Measurements from ENCODE around the gene RELA. TPM values are rescaled to one million over a fixed set of nuclear protein-coding genes. Genes with fewer than 3 reads are reported as not detected.

The RELA gene
- total and polyA plus RNA-seq, 2 experiments from 2014 or later: 18.5 to 22.8 TPM

DNA sequence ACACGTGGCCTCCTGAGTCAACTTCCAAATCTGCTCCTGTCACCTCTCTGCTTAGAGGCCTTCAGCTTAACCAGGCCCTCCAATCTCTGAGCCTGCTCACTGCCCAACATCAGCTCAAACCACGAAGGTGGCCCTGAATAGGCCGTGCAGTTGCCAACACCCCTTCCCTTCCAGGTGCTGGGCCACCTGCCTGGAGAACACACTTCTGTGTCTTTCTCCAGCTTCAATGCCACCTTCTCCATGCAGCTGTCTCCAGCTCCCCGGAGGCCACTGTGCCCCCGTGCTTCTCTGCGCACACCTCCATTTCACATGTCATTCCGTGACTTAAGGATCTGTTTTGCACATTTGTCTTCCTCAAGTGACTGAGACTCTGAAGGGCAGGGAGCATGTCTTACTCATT, 5.3 kb downstream of the RELA start (continued):
- TF ChIP-seq, protein P1, sequence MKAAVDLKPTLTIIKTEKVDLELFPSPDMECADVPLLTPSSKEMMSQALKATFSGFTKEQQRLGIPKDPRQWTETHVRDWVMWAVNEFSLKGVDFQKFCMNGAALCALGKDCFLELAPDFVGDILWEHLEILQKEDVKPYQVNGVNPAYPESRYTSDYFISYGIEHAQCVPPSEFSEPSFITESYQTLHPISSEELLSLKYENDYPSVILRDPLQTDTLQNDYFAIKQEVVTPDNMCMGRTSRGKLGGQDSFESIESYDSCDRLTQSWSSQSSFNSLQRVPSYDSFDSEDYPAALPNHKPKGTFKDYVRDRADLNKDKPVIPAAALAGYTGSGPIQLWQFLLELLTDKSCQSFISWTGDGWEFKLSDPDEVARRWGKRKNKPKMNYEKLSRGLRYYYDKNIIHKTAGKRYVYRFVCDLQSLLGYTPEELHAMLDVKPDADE (IDR thresholded peaks at IDR 0.05): no peak
- TF ChIP-seq EZH2phosphoT487 (IDR thresholded peaks at IDR 0.05; ENCODE audit: unreplicated experiment): no peak

DNA sequence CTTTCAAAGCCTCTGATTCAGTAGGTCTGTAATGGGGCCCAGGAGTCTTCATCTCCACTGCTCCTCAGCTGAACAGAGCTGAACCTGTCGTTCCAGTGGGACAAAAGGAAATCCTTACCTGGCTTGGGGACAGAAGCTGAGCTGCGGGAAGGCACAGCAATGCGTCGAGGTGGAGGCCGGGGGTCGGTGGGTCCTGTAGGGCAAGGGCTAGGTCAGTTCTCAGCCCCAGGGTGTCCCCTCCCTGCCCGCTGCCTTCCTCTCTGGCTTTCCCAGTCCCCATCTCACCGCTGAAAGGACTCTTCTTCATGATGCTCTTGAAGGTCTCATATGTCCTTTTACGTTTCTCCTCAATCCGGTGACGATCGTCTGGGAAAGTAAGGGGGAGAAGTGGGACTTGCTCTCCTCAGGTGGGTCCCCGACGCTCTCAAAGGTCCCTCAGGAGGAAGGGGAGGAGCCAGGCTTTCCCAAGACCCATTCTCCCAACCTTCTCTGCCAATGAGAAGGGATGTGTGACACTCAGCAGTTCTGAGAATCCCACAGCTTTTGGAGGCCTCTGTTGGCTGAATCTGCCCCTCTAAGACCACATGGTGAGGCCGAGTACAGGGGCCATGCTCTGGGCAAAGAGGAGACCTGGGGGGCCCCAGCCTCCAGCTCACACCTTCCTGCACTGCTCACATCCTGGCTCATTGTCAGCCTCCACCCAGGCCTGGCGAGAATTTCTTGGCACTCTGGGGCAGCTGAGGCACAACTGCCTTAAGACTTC, 7.0 kb downstream of the RELA start:
- H3K36me3 Mint-ChIP-seq (ENCODE audit: low read depth): peaks cover 67% of the 10 kb centered on the region
- H3K36me3 ChIP-seq (ENCODE audit: insufficient read depth): peaks cover 20% of the 10 kb centered on the region; the same call in 1 of the 2 replicates

More for the DNA sequence above, 7.0 kb downstream of the RELA start:
- DNase-seq (ENCODE audit: low spot score) (no peak), ATAC-seq (no peak)
- Histone ChIP-seq H3K79me2 (replicated peaks; ENCODE audit: insufficient read depth) (no peaks in the 10 kb centered on the region), H3F3A (replicated peaks; ENCODE audit: low read depth) (peaks cover 22% of the 10 kb centered on the region), H3K27me3 (ENCODE audit: insufficient read depth) (no peaks in the 10 kb centered on the region), H3K4me1 (ENCODE audit: insufficient read depth) (peaks cover 13% of the 10 kb centered on the region), H3K4me2 (no peak overlapping the region), H2AFZ (no peak overlapping the region), H3K27ac (ENCODE audit: low read depth) (no peak overlapping the region), H3K4me3 (no peak overlapping the region), H3K9me2 (ENCODE audit: insufficient read depth) (no peaks in the 10 kb centered on the region), H4K20me1 (replicated peaks; ENCODE audit: insufficient read depth) (peaks cover 5% of the 10 kb centered on the region; the same call in 1 of the 2 replicates)
- peaks cover 20% of the 10 kb centered on the region for H3K4me1 Mint-ChIP-seq
- no peak overlapping the region for H3K27ac Mint-ChIP-seq
- no peaks in the 10 kb centered on the region for H3K9me3 Mint-ChIP-seq
- H3K27me3 Mint-ChIP-seq (ENCODE audit: insufficient read depth, low read depth, poor library complexity): peaks cover 10% of the 10 kb centered on the region
- H3K4me3 Mint-ChIP-seq: no peak overlapping the region
- TF ChIP-seq, protein P2, sequence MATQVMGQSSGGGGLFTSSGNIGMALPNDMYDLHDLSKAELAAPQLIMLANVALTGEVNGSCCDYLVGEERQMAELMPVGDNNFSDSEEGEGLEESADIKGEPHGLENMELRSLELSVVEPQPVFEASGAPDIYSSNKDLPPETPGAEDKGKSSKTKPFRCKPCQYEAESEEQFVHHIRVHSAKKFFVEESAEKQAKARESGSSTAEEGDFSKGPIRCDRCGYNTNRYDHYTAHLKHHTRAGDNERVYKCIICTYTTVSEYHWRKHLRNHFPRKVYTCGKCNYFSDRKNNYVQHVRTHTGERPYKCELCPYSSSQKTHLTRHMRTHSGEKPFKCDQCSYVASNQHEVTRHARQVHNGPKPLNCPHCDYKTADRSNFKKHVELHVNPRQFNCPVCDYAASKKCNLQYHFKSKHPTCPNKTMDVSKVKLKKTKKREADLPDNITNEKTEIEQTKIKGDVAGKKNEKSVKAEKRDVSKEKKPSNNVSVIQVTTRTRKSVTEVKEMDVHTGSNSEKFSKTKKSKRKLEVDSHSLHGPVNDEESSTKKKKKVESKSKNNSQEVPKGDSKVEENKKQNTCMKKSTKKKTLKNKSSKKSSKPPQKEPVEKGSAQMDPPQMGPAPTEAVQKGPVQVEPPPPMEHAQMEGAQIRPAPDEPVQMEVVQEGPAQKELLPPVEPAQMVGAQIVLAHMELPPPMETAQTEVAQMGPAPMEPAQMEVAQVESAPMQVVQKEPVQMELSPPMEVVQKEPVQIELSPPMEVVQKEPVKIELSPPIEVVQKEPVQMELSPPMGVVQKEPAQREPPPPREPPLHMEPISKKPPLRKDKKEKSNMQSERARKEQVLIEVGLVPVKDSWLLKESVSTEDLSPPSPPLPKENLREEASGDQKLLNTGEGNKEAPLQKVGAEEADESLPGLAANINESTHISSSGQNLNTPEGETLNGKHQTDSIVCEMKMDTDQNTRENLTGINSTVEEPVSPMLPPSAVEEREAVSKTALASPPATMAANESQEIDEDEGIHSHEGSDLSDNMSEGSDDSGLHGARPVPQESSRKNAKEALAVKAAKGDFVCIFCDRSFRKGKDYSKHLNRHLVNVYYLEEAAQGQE (IDR thresholded peaks at IDR 0.05; ENCODE audit: unreplicated experiment): no peak
- TF ChIP-seq JUNB (IDR thresholded peaks at IDR 0.05; ENCODE audit: unreplicated experiment) (no peak), CREB1 (CRISPR knock-in tag; IDR thresholded peaks at IDR 0.05; ENCODE audit: low read depth) (no peak), ZNF114 (CRISPR knock-in tag; IDR thresholded peaks at IDR 0.05) (no peak)
- TF ChIP-seq, protein P3, sequence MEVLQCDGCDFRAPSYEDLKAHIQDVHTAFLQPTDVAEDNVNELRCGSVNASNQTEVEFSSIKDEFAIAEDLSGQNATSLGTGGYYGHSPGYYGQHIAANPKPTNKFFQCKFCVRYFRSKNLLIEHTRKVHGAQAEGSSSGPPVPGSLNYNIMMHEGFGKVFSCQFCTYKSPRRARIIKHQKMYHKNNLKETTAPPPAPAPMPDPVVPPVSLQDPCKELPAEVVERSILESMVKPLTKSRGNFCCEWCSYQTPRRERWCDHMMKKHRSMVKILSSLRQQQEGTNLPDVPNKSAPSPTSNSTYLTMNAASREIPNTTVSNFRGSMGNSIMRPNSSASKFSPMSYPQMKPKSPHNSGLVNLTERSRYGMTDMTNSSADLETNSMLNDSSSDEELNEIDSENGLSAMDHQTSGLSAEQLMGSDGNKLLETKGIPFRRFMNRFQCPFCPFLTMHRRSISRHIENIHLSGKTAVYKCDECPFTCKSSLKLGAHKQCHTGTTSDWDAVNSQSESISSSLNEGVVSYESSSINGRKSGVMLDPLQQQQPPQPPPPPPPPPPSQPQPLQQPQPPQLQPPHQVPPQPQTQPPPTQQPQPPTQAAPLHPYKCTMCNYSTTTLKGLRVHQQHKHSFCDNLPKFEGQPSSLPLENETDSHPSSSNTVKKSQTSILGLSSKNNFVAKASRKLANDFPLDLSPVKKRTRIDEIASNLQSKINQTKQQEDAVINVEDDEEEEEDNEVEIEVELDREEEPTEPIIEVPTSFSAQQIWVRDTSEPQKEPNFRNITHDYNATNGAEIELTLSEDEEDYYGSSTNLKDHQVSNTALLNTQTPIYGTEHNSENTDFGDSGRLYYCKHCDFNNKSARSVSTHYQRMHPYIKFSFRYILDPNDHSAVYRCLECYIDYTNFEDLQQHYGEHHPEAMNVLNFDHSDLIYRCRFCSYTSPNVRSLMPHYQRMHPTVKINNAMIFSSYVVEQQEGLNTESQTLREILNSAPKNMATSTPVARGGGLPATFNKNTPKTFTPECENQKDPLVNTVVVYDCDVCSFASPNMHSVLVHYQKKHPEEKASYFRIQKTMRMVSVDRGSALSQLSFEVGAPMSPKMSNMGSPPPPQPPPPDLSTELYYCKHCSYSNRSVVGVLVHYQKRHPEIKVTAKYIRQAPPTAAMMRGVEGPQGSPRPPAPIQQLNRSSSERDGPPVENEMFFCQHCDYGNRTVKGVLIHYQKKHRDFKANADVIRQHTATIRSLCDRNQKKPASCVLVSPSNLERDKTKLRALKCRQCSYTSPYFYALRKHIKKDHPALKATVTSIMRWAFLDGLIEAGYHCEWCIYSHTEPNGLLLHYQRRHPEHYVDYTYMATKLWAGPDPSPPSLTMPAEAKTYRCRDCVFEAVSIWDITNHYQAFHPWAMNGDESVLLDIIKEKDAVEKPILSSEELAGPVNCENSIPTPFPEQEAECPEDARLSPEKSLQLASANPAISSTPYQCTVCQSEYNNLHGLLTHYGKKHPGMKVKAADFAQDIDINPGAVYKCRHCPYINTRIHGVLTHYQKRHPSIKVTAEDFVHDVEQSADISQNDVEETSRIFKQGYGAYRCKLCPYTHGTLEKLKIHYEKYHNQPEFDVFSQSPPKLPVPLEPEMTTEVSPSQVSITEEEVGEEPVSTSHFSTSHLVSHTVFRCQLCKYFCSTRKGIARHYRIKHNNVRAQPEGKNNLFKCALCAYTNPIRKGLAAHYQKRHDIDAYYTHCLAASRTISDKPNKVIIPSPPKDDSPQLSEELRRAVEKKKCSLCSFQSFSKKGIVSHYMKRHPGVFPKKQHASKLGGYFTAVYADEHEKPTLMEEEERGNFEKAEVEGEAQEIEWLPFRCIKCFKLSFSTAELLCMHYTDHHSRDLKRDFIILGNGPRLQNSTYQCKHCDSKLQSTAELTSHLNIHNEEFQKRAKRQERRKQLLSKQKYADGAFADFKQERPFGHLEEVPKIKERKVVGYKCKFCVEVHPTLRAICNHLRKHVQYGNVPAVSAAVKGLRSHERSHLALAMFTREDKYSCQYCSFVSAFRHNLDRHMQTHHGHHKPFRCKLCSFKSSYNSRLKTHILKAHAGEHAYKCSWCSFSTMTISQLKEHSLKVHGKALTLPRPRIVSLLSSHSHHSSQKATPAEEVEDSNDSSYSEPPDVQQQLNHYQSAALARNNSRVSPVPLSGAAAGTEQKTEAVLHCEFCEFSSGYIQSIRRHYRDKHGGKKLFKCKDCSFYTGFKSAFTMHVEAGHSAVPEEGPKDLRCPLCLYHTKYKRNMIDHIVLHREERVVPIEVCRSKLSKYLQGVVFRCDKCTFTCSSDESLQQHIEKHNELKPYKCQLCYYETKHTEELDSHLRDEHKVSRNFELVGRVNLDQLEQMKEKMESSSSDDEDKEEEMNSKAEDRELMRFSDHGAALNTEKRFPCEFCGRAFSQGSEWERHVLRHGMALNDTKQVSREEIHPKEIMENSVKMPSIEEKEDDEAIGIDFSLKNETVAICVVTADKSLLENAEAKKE (CRISPR knock-in tag; IDR thresholded peaks at IDR 0.05): no peak
- TF ChIP-seq, protein P4, sequence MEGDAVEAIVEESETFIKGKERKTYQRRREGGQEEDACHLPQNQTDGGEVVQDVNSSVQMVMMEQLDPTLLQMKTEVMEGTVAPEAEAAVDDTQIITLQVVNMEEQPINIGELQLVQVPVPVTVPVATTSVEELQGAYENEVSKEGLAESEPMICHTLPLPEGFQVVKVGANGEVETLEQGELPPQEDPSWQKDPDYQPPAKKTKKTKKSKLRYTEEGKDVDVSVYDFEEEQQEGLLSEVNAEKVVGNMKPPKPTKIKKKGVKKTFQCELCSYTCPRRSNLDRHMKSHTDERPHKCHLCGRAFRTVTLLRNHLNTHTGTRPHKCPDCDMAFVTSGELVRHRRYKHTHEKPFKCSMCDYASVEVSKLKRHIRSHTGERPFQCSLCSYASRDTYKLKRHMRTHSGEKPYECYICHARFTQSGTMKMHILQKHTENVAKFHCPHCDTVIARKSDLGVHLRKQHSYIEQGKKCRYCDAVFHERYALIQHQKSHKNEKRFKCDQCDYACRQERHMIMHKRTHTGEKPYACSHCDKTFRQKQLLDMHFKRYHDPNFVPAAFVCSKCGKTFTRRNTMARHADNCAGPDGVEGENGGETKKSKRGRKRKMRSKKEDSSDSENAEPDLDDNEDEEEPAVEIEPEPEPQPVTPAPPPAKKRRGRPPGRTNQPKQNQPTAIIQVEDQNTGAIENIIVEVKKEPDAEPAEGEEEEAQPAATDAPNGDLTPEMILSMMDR (conservative IDR thresholded peaks at IDR 0.05; ENCODE audit: low read depth in 2 of 2): no peak
